ENCODE data around the gene BEND3. TPM values are rescaled to one million over a fixed set of nuclear protein-coding genes. Genes with fewer than 3 reads are reported as not detected.

Gene BEND3
- polyA plus RNA-seq, 3 donors from 2014 or later: 0.04 to 0.46 (median 0.17) TPM

GRCh38 chr6:107062691-107063090, 52.6 kb downstream of the BEND3 start:
- no peak for DNase-seq
- Mint-ChIP-seq H3K27ac (no peak overlapping the region), H3K4me1 (peaks cover 23 to 36% of the 10 kb centered on the region in 2 donors), H3K9me3 (no peaks in the 10 kb centered on the region), H3K4me3 (no peak overlapping the region), H3K27me3 (ENCODE audit: low read depth in 3 of 3) (no peaks in the 10 kb centered on the region), H3K36me3 (no peaks in the 10 kb centered on the region)

DNA sequence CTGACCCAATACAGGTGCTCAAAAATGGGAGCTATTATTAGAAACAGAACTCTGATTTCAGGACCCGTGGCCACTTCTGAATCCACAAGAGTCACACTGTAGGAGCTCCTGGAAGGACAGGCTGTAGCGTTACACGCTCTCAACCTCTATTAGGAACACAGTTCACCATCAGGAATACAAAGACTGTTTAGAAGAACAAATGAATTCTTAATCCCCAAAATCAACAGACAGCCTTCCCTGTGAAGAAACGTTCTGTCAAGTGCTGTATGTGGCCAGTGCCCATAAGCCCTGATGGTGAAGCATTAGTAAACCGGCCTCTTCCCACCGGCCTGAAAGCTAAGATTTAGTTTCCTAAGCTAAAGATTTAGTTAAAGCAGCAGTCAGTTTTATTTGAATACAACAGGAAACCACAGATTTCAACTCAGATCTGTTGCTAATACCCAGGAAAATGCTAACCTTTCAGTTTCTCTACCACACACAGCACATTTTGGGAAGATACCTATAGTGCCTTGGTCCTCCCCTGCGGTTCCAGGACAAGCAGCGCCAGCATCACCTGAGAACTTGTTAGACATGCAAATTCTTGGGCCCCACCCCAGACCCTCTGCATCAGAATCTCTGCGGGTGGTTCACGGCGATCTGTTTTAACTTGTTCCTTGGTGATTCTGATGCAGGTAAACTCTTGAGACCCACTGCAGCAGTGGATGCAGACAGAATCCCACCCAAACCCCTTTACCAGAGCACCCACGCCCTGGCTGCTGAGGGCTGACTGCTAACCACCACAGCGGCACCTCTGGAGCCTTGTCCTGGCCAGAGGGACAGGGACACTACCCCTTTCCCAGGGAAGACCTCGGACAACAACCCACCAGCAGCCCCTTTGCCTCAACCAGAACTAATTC, 53.9 kb downstream of the BEND3 start:
- Mint-ChIP-seq H3K36me3 (no peaks in the 10 kb centered on the region), H3K9me3 (no peaks in the 10 kb centered on the region), H3K27ac (peak overlapping the region in 2 of 6 donors; percentile 13 to 21), H3K4me3 (peak overlapping the region; percentile 70 to 84 (median 74)), H3K27me3 (ENCODE audit: low read depth in 3 of 3) (no peaks in the 10 kb centered on the region), H3K4me1 (peaks cover 23 to 36% of the 10 kb centered on the region in 2 donors)
- peak in 1 of 3 donors; percentile 5 for DNase-seq

- Mint-ChIP-seq H3K9me3 (no peaks in the 10 kb centered on the region), H3K36me3 (no peaks in the 10 kb centered on the region), H3K27me3 (ENCODE audit: low read depth in 3 of 3) (no peaks in the 10 kb centered on the region), H3K27ac (no peak overlapping the region), H3K4me1 (peaks cover 23 to 36% of the 10 kb centered on the region in 2 donors), H3K4me3 (no peak overlapping the region)
- DNase-seq: no peak
Observed at GRCh38 chr6:107060704-107061103, 54.6 kb downstream of the BEND3 start.

- Mint-ChIP-seq H3K27me3 (ENCODE audit: low read depth in 3 of 3) (no peaks in the 10 kb centered on the region), H3K27ac (no peak overlapping the region), H3K36me3 (no peaks in the 10 kb centered on the region), H3K4me3 (no peak overlapping the region), H3K4me1 (peaks cover 16 to 28% of the 10 kb centered on the region in 2 donors), H3K9me3 (no peaks in the 10 kb centered on the region)
- DNase-seq: no peak
Observed at GRCh38 chr6:107059606-107060005, 55.7 kb downstream of the BEND3 start.

DNA sequence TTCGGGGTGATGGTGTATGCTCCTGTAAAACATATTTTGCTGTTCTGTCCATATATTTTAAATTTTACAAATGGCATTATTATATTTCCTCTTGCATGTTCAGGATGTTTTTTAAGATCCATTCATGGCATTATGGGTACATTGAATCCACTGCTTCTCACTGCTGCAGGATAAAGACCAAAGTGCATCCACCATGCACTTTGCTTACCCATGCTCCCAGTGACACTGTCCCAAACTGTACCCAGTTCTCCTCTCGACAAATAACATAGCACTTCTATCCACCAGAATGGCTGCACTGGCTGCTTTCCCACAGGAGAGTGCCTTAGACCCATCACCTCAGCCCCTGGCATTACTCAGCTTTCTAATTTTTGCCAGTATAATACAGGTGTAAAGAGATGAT, 57.6 kb downstream of the BEND3 start:
- no peak for DNase-seq
- Mint-ChIP-seq H3K9me3 (no peaks in the 10 kb centered on the region), H3K27me3 (ENCODE audit: low read depth in 3 of 3) (no peaks in the 10 kb centered on the region), H3K4me3 (no peak overlapping the region), H3K4me1 (peaks cover 11 to 21% of the 10 kb centered on the region in 2 donors), H3K36me3 (no peaks in the 10 kb centered on the region), H3K27ac (no peak overlapping the region)

DNA sequence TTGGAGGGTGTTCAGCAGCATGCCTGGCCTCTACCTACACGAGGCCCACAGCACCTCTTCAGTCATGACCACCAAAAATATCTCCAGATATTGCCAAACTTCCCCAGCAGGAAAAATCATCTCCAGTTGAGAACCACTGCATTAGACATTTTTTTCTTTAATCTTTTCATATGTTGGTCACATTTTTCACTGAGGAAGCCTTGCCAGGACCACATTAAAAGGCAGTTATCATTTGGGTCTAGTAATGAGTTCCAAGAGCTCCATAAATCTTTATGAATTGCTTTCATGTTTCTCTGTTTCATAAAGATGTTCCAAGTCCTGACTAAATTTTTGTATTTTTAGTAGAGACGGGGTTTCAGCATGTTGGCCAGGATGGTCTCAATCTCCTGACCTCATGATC, 58.5 kb downstream of the BEND3 start:
- DNase-seq: no peak
- no peaks in the 10 kb centered on the region for H3K27me3 Mint-ChIP-seq (ENCODE audit: low read depth in 3 of 3)
- no peaks in the 10 kb centered on the region for H3K9me3 Mint-ChIP-seq
- H3K4me1 Mint-ChIP-seq: peaks cover 9 to 12% of the 10 kb centered on the region in 2 donors
- no peak overlapping the region for H3K4me3 Mint-ChIP-seq
- H3K27ac Mint-ChIP-seq: no peak overlapping the region
- H3K36me3 Mint-ChIP-seq: no peaks in the 10 kb centered on the region

GRCh38 chr6:107047807-107048206, 67.5 kb downstream of the BEND3 start:
- Mint-ChIP-seq H3K4me1 (no peaks in the 10 kb centered on the region), H3K9me3 (no peaks in the 10 kb centered on the region)
- no peak for DNase-seq

DNA sequence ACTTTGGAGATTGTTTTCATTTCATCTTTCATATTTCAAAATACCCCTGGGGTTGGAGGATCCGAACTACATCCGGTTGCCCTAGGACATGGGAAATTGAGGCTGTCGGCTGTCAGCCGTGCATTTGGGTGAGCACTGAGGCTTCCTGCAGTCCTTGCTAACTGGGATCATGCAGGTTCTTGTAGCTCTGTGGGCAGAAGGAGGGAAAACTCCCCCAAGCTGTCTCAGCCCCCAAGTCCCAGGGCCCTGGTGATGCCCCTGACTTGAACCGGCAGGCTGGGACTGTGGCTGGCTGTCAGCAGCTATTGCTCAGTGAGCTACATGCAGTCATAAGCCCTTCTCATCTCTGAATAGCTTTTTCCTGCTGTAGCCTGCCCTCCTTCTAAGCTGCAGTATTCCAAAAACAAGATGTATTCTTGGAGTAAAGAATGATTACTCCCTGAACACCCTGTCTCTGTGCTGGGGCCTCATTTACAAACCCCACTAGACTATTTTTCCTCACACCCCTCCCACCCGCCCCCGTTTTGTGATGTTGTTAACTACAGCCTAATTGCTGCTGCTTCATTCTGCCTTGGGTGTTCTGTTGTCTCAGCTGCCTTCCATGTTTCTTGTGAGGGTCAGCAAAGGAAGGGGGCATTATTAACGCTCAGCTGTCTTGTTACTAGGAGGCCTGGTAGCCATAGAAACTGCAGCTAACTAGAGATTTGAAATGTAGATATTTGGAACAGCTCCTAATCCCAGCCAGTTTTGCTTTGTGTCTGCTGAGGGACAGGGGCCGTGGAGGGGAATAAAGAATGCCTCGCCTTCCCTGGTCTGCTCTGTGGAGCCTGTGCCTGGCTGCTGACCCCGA, 69.3 kb downstream of the BEND3 start:
- Mint-ChIP-seq H3K27me3 (ENCODE audit: low read depth in 3 of 3) (no peaks in the 10 kb centered on the region), H3K4me1 (no peaks in the 10 kb centered on the region), H3K9me3 (no peaks in the 10 kb centered on the region), H3K4me3 (no peak overlapping the region), H3K36me3 (peaks cover 4 to 9% (median 9%) of the 10 kb centered on the region in 3 donors), H3K27ac (no peak overlapping the region)
- no peak for DNase-seq

More at GRCh38 chr6:107047807-107048206, 67.5 kb downstream of the BEND3 start:
- Mint-ChIP-seq H3K27me3 (ENCODE audit: low read depth in 3 of 3) (no peaks in the 10 kb centered on the region), H3K36me3 (peaks cover 4 to 11% (median 9%) of the 10 kb centered on the region in 3 donors), H3K27ac (peak overlapping the region in 1 of 6 donors; percentile 40), H3K4me3 (no peak overlapping the region)

- peaks cover 35 to 50% of the 10 kb centered on the region in 2 donors for H3K4me1 Mint-ChIP-seq
Observed at GRCh38 chr6:107033126-107033525, 82.2 kb downstream of the BEND3 start.

DNA sequence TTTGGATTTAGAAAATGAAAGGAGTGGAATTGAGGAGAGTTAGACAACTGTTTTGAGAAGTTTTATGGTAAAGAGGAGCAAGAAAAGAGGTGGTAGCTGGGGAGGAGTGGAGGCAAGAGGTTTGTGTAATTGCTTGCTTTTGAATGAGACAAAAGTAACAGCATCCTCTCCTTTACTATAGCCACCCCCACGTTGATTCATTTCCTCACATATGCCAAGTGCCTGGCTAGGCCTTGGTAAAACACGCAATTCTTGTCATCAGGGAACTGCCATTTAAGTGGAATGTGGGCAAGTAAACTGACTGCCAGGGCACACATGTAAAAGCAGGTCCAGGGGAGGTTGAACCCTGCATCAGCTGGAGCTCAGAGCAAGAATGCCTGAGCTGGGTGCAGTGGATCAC, 83.3 kb downstream of the BEND3 start:
- Mint-ChIP-seq H3K27me3 (ENCODE audit: low read depth in 3 of 3) (peaks cover 2 to 4% (median 3%) of the 10 kb centered on the region in 3 donors), H3K27ac (no peak overlapping the region), H3K4me3 (no peak overlapping the region), H3K9me3 (no peaks in the 10 kb centered on the region), H3K36me3 (peaks cover 0 to 12% (median 0%) of the 10 kb centered on the region in 3 donors), H3K4me1 (peaks cover 35 to 50% of the 10 kb centered on the region in 2 donors)
- DNase-seq: no peak

More at GRCh38 chr6:107033126-107033525, 82.2 kb downstream of the BEND3 start:
- no peak for DNase-seq
- Mint-ChIP-seq H3K4me3 (no peak overlapping the region), H3K9me3 (no peaks in the 10 kb centered on the region), H3K27me3 (ENCODE audit: low read depth in 3 of 3) (peaks cover 0 to 3% (median 2%) of the 10 kb centered on the region in 3 donors), H3K27ac (no peak overlapping the region), H3K36me3 (peaks cover 0 to 12% (median 0%) of the 10 kb centered on the region in 3 donors)

GRCh38 chr6:107030151-107030550, 85.2 kb downstream of the BEND3 start:
- Mint-ChIP-seq H3K4me1 (peaks cover 33 to 45% of the 10 kb centered on the region in 2 donors), H3K4me3 (peak overlapping the region; percentile 52 to 98 (median 96)), H3K27ac (peak overlapping the region in 2 of 6 donors; percentile 68 to 73), H3K9me3 (no peaks in the 10 kb centered on the region), H3K36me3 (peaks cover 0 to 12% (median 0%) of the 10 kb centered on the region in 3 donors), H3K27me3 (ENCODE audit: low read depth in 3 of 3) (peaks cover 5 to 10% (median 6%) of the 10 kb centered on the region in 3 donors)
- DNase-seq: no peak

GRCh38 chr6:107026965-107027364, 88.3 kb downstream of the BEND3 start:
- peaks cover 25 to 29% of the 10 kb centered on the region in 2 donors for H3K4me1 Mint-ChIP-seq
- peak overlapping the region in 2 of 6 donors; percentile 68 to 71 for H3K27ac Mint-ChIP-seq
- peaks cover 0 to 7% (median 0%) of the 10 kb centered on the region in 3 donors for H3K36me3 Mint-ChIP-seq
- peak overlapping the region; percentile 73 to 98 (median 96) for H3K4me3 Mint-ChIP-seq
- peaks cover 5 to 10% (median 6%) of the 10 kb centered on the region in 3 donors for H3K27me3 Mint-ChIP-seq (ENCODE audit: low read depth in 3 of 3)
- no peak for DNase-seq
- H3K9me3 Mint-ChIP-seq: no peaks in the 10 kb centered on the region

DNA sequence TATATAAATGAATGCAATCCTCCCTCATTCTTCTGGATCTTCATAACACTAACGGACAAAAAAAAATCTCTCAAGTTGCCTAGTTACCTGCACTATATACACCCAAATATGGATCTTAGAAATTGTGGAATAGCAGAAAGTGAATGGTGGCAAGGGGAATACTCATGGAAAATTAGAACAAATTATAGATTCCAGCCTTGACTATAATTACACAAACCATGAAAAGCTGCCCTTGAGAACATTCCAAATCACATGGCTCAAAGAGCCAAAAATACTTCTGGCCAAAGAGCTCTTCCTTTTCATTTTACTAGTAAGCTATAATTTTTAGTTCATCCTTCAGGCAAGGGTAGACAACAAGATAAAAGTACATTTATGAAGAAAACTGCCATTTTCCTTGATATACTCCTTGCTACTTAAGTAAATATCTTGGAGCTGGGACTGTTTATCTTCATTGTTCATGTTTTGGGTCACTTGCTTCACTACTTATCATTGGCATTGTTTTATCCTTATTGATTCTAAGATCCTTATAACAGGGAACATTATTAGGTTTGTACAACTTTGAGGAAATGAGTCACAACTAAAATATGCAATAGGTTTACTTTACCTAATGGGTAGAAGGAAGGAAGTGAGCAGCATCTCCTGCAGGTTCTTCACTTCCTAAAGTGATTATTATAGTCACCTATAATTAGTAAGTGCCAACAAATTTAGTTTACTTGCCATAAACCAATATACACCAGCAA, 93.7 kb downstream of the BEND3 start:
- H3K4me1 Mint-ChIP-seq: no peaks in the 10 kb centered on the region
- no peak overlapping the region for H3K4me3 Mint-ChIP-seq
- H3K9me3 Mint-ChIP-seq: no peaks in the 10 kb centered on the region
- no peaks in the 10 kb centered on the region for H3K36me3 Mint-ChIP-seq
- peaks cover 3 to 9% (median 4%) of the 10 kb centered on the region in 3 donors for H3K27me3 Mint-ChIP-seq (ENCODE audit: low read depth in 3 of 3)
- H3K27ac Mint-ChIP-seq: no peak overlapping the region
- no peak for DNase-seq
